ENCODE measurements around the gene SNX8.

Gene SNX8, protein sequence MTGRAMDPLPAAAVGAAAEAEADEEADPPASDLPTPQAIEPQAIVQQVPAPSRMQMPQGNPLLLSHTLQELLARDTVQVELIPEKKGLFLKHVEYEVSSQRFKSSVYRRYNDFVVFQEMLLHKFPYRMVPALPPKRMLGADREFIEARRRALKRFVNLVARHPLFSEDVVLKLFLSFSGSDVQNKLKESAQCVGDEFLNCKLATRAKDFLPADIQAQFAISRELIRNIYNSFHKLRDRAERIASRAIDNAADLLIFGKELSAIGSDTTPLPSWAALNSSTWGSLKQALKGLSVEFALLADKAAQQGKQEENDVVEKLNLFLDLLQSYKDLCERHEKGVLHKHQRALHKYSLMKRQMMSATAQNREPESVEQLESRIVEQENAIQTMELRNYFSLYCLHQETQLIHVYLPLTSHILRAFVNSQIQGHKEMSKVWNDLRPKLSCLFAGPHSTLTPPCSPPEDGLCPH

DNA sequence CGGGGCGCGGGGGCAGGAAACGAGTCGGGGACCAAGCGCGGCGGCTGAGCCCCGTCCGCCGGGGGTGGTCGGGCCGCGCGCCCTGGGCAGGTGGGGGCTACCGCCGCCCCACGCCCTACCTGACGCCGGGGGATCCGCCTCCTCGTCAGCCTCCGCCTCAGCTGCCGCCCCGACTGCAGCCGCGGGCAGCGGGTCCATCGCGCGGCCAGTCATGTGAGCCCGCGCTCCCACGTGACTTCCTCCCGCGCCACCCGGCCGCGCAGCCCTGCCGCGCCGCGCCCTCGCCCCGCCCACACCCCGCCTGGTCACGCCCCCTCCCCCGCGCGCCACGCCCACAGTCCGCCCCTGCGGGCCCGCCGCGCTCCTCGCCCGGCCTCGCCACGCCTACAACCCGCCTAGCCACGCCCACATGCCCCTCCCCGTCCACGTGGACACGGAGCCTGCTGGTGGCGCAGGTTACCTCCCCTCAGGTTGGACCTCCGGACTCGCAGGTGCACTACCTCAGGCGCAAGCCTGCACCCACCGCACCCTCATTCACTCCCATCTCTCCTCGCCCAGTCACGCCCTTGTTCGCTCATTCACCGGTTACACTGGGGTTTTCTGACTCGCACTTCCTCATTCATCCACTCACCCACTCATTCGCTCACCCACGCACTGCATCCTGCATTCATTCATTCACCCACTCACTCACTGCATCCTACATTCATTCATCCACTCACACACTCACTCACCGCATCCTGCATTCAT, at the start of gene SNX8:
SNX8 (minus strand) TSS at position 233 of the 747 bp plus-strand sequence; CDS start at position 213, 20 bp downstream.
- peaks cover 18% of the 10 kb centered on the region for H3K4me1 Mint-ChIP-seq
- peak; percentile 97 to 99 for DNase-seq (ENCODE audit: low spot score in 2 of 2)
- peak; percentile 91 for ATAC-seq
- peaks cover 13% of the 10 kb centered on the region for H3K36me3 Mint-ChIP-seq
- H3K9me3 Mint-ChIP-seq = no peaks in the 10 kb centered on the region
- H3K27ac Mint-ChIP-seq = peak within 1 kb of the TSS; percentile 82
- H3K4me3 Mint-ChIP-seq = no peak within 1 kb of the TSS

DNA sequence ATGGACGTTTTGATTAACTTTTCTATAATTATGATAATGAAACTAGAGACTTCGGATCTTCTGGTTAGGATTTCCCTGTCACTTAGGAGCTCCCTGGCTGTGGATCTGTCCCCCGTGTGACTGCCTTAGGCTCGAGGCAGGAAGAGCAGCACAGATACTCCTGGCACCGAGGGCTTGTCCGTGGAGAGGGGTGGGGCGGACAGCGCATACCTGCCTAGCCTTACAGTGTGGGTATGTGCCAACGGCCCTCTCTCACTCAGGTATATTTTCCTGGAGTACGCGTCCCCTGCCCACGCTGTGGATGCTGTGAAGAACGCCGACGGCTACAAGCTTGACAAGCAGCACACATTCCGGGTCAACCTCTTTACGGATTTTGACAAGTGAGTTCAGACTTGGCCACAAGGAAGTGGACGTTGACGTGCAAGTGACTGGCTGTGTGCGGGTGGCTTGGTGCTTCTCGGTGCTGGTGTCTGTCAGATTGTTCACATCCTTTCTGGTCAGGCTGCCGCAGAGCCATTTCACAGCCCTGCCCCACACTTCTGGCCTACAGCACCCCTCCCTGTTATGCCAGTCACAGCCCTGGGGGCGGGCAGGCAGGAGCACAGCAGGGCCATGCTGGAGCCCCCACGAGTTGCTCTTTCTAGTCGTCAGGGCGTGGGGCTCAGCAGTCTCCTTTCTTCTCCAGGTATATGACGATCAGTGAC, 48.3 kb upstream of the SNX8 start:
- Mint-ChIP-seq H3K9me3 (no peaks in the 10 kb centered on the region), H3K36me3 (peaks cover 100% of the 10 kb centered on the region), H3K27ac (peak overlapping the region; percentile 29), H3K4me3 (no peak overlapping the region), H3K4me1 (peaks cover 27% of the 10 kb centered on the region)
- ATAC-seq = no peak
- DNase-seq (ENCODE audit: low spot score in 2 of 2) = no peak

DNA sequence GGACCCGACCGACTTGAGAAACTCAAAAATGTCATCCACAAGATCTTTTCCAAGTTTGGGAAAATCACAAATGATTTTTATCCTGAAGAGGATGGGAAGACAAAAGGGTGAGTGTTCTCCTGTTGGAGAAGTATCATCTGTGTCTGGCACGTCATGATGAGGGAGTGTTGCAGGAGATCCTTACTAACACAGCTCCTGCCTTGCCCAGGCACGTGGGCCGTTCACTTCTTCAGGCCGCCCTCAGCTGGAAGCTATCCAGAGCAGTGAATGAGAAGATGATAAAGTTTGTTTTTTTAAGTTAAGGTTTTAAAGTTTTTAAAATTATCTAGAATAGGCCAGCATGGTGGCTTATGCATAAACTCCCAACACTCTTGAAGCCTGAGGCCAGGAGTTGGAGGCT, 46.6 kb upstream of the SNX8 start:
- no peak overlapping the region for H3K27ac Mint-ChIP-seq
- ATAC-seq = no peak
- H3K4me3 Mint-ChIP-seq = no peak overlapping the region
- no peaks in the 10 kb centered on the region for H3K9me3 Mint-ChIP-seq
- peaks cover 34% of the 10 kb centered on the region for H3K4me1 Mint-ChIP-seq
- H3K36me3 Mint-ChIP-seq = peaks cover 100% of the 10 kb centered on the region
- DNase-seq (ENCODE audit: low spot score in 2 of 2) = no peak

DNA sequence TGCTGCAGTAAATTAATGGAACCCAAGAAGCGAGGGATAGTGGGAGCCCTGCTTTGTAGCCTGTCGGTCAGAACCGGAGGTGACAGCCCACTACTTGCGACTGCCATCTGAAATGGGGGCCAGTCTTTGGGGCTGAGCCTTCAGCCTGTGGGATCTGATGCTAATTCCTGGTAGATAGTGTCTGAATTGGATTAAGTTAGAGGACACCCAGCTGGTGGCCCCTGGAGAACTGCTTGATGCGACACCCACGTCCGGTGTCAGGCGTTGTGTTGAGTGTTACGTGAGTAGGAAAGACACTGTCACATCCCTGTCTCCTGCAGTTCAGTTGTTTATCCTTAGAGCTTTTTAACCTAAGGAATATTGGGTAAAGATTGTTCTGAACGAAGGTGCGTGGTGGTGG, 45.4 kb upstream of the SNX8 start:
- Mint-ChIP-seq H3K27ac (peak overlapping the region; percentile 48), H3K4me3 (no peak overlapping the region), H3K9me3 (no peaks in the 10 kb centered on the region), H3K4me1 (peaks cover 34% of the 10 kb centered on the region), H3K36me3 (peaks cover 96% of the 10 kb centered on the region)
- no peak for ATAC-seq
- DNase-seq (ENCODE audit: low spot score in 2 of 2) = no peak

DNA sequence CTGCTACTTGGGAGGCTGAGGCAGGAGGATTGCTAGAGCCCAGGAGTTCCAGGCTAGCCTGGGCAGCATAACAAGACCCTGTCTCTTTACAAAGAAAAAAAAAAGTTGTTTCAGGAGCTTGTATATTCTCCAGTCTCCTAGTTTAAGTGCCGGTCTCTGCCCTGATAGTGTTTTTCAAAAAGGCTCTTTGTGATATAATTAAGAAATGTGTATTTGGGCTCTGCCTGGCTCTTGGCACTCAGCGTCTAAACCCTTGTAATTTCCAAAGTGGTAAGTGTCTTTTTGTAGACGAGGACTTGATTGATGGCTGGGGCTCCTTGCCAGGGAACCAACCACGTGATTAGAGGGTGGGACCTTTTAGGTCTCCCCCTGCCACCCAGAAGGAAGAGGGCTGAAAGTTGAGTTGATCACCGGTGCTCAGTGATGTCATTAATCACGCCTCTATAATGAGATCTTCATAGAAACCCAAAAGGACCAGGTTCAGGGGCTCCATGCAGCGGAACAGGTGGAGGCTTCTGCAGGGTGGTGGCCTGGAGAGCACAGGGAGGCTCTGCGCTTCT, 44.8 kb upstream of the SNX8 start:
- Mint-ChIP-seq H3K27ac (peak overlapping the region; percentile 48), H3K9me3 (no peaks in the 10 kb centered on the region), H3K4me3 (no peak overlapping the region), H3K36me3 (peaks cover 96% of the 10 kb centered on the region), H3K4me1 (peaks cover 34% of the 10 kb centered on the region)
- ATAC-seq (no peak), DNase-seq (ENCODE audit: low spot score in 2 of 2) (no peak)

DNA sequence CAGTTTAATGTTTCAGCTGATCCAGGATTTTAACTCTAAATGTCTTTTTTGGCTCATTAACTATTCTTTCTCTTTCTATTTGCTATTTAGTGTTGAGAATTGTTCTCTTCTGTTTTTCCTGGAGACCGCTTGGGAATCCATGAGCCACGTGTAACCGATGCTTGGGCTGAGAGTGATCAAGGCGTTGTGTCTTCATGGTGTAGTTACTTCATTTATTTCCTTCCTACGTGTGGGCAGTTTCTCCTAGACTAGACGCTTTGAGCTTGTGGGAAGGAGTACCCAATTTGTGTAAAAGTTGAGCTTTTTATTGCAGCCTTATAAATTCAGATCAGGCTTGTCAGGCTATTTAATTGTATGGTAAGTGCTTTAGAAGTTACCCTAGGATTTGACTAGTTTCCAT, 43.3 kb upstream of the SNX8 start:
- no peak for DNase-seq (ENCODE audit: low spot score in 2 of 2)
- Mint-ChIP-seq H3K4me1 (peaks cover 34% of the 10 kb centered on the region), H3K27ac (peak overlapping the region; percentile 6), H3K9me3 (no peaks in the 10 kb centered on the region), H3K36me3 (peaks cover 91% of the 10 kb centered on the region), H3K4me3 (peak overlapping the region; percentile 88)
- ATAC-seq = no peak

DNA sequence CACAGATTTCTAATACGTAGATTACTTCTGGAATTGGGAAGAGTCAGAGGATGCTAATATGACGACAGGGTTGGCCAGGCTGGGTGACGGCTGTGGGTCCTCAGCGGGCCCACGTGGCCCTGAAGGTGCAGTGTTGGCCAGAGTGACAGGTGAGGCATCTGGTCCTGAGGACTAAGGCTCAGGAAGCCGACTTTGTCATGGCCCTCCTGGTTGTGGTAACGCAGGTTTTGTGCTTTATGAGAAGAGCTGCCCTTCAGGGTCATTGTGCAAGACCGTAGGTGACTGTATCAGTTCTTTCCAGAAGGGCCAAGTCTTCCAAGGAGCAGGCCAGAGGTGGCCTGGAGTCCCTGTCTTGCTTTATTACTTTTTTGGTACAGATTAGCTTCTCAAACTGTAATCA, 42.9 kb upstream of the SNX8 start:
- ATAC-seq = no peak
- Mint-ChIP-seq H3K27ac (peak overlapping the region; percentile 6), H3K9me3 (no peaks in the 10 kb centered on the region), H3K4me3 (peak overlapping the region; percentile 88), H3K4me1 (peaks cover 34% of the 10 kb centered on the region), H3K36me3 (peaks cover 87% of the 10 kb centered on the region)
- no peak for DNase-seq (ENCODE audit: low spot score in 2 of 2)

DNA sequence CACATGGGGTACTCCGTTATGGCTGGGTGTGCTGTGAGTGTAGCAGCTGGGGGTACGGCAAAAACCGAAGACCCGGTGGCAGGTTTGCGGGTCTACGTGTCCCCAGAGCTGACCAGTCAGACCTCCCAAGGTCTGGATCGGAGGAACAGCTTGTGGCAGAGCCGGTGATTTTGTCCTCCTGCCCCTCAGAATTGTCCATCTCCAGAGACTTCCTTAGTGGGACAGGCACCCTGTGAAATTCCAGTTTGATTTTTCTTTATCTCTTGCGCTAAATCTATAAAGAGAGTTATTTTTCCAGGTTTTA, 41.4 kb upstream of the SNX8 start:
- Mint-ChIP-seq H3K4me3 (peak overlapping the region; percentile 88), H3K27ac (peak overlapping the region; percentile 100), H3K9me3 (no peaks in the 10 kb centered on the region), H3K36me3 (peaks cover 72% of the 10 kb centered on the region), H3K4me1 (peaks cover 32% of the 10 kb centered on the region)
- DNase-seq (ENCODE audit: low spot score in 2 of 2) (no peak), ATAC-seq (no peak)

DNA sequence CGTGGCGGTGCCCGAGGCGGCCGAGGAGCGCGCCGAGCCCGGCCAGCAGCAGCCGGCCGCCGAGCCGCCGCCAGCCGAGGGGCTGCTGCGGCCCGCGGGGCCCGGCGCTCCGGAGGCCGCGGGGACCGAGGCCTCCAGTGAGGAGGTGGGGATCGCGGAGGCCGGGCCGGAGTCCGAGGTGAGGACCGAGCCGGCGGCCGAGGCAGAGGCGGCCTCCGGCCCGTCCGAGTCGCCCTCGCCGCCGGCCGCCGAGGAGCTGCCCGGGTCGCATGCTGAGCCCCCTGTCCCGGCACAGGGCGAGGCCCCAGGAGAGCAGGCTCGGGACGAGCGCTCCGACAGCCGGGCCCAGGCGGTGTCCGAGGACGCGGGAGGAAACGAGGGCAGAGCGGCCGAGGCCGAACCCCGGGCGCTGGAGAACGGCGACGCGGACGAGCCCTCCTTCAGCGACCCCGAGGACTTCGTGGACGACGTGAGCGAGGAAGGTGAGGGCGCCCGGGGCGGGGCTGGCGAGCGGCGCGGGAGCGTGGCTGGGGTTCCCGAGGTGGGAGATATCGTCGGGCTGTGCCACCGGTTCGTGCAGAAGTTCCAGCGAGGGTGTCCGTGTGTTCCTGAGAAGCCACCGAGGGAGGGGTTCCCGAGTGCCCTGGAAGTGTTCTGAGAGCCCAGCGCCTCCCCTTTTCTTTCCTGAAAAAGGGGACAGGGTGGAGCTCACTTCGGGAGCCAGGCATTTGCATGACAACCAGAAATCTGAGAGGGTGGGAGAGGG, 40.9 kb upstream of the SNX8 start:
- Mint-ChIP-seq H3K4me3 (peak overlapping the region; percentile 88), H3K27ac (peak overlapping the region; percentile 100), H3K36me3 (peaks cover 67% of the 10 kb centered on the region), H3K9me3 (no peaks in the 10 kb centered on the region), H3K4me1 (peaks cover 27% of the 10 kb centered on the region)
- DNase-seq (ENCODE audit: low spot score in 2 of 2) (peak in 1 of 2 donors; percentile 68), ATAC-seq (peak; percentile 9)

DNA sequence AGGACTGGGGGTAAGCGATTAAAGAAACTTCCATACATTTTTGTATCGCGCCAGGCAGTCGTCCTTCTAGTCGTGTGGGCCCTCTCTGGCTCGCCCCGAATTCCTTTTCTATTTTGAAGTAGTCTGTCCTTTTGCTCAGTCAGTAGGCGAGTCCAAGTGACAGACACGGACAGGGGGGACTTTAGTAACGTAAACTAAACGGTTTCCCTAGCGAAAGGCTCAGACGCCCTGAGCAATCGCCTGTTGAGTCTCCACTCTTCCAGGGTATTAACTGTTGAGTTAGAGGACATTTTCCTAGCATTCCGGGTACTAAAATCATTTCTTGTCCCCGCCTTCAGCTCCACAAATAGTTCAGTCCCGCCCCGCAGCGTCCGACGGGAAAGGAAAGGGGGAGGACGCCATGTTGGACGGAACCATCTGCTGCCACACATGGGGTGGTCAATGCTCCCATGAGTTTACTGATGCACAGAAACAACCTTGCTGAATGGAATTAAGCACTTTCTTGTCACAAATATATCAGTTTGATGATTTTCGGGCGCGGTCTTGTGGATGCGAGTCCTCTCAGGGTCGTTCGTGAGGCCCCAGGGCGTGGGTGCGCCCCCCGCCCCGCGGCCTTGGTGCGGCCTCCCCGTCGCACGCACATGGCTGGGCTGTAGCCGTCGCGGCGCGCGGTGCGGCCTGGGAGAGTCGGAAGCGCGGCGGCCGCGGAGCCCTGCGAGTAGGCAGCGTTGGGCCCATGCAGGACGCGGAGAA, 40.1 kb upstream of the SNX8 start, which contains the start of gene EIF3B:
EIF3B (plus strand) TSS at position 642 of the 753 bp plus-strand sequence; CDS start at position 737, 95 bp downstream.
- peak within 1 kb of the TSS; percentile 100 for H3K27ac Mint-ChIP-seq
- H3K9me3 Mint-ChIP-seq = no peaks in the 10 kb centered on the region
- DNase-seq (ENCODE audit: low spot score in 2 of 2) (peak; percentile 82 to 94), ATAC-seq (peak; percentile 94)
- H3K36me3 Mint-ChIP-seq = peaks cover 59% of the 10 kb centered on the region
- H3K4me3 Mint-ChIP-seq = peak within 1 kb of the TSS; percentile 88
- H3K4me1 Mint-ChIP-seq = peaks cover 19% of the 10 kb centered on the region

DNA sequence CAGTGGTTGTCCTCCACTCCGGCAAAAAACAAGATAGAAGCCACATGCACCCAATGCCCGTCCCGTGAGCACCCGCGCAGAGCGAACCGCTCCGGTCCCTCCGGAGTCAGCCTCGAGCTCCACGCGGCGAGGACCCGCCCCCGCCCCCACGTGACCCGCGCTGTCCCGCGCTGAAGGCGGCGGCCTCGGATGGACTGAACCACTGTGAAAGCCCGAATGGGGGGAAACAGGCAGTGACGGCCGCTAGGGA, 39.6 kb upstream of the SNX8 start:
- Mint-ChIP-seq H3K4me3 (peak overlapping the region; percentile 88), H3K36me3 (peaks cover 54% of the 10 kb centered on the region), H3K9me3 (no peaks in the 10 kb centered on the region), H3K27ac (peak overlapping the region; percentile 100), H3K4me1 (peaks cover 14% of the 10 kb centered on the region)
- ATAC-seq = peak; percentile 81
- DNase-seq (ENCODE audit: low spot score in 2 of 2) = no peak

DNA sequence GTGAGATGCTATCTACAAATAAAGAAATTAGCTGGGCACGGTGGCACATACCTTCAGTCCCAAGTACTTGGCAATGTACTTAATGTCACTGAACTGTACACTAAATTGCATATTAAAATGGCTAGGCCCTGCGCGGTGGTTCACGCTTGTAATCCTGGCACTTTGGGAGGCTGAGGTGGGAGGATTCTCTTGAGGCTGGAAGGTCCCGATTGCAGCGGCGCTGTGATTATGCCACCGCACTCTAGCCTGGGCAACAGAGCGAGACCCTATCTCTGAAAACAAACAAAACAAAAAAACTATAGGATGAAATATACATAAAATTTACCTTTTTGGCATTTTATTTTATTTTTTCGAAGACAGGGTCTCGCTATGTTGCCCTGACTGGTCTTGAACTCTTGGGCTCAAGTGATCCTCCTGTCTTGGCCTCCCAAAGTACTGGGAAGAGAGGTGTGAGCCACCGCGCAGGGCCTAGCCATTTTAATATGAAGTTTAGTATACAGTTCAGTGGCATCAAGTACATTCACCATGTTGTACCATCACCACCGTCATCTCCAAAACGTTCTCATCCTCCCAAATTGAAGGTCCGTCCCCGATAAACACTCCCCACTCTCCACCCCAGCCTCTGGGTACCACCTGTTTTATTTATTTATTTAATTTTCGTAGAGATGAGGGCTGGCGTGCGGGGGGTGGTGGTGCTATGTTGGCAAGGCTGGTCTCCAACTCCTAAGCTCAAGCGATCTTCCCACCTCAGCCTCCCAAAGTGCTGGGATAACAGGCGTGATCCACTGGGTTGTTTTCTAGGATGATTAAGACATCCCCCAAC, 39.1 kb upstream of the SNX8 start:
- Mint-ChIP-seq H3K9me3 (no peaks in the 10 kb centered on the region), H3K4me3 (peak overlapping the region; percentile 88), H3K4me1 (peaks cover 14% of the 10 kb centered on the region), H3K27ac (peak overlapping the region; percentile 100), H3K36me3 (peaks cover 49% of the 10 kb centered on the region)
- no peak for ATAC-seq
- no peak for DNase-seq (ENCODE audit: low spot score in 2 of 2)

DNA sequence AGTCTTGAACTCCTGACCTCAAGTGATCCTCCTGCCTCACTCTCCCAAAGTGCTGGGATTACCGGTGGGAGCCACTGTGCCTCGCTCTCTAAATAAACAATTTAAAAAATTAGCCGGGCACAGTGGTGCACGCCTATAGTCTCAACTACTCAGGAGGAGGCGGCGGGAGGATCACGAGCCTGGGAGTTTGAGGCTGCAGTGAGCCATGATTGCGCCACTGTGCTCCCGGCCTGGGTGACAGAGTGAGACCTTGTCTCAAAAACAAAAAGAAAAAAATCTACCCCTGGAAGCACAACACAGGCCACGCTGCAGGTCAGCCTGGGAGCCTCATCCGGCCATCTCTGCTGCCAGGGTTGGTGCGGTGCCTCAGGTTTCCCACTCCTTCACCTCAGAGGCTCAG, 36.6 kb upstream of the SNX8 start:
- no peak for ATAC-seq
- H3K9me3 Mint-ChIP-seq = no peaks in the 10 kb centered on the region

More for the DNA sequence above, 36.6 kb upstream of the SNX8 start:
- Mint-ChIP-seq H3K4me1 (no peaks in the 10 kb centered on the region), H3K36me3 (peaks cover 24% of the 10 kb centered on the region), H3K27ac (no peak overlapping the region), H3K4me3 (no peak overlapping the region)
- DNase-seq (ENCODE audit: low spot score in 2 of 2) = no peak
